Breast epithelium (tissue), 4 donors: ENCODE data around the gene OR8K5. TPM values are rescaled to one million over a fixed set of nuclear protein-coding genes. Genes with fewer than 3 reads are reported as not detected.

ENCODE experiments used
- DNase-seq, 2 donors: peaks; one replicate each; pipeline ENCODE4 v3.0.0-alpha.2; 2019; ENCODE audit warnings: low spot score in 2 of 2
- H3K27ac ChIP-seq, 2 donors: fragments of 200-600 bp; sonication (generic) in 1 of 2; one replicate each; pipeline ENCODE4 v1.5.1; 2016 to 2019; ENCODE audit warnings: mild to moderate bottlenecking in 1 of 2
- H3K27me3 ChIP-seq, 2 donors: fragments of 200-600 bp; sonication (generic) in 1 of 2; one replicate each; pipeline versions ENCODE4 v1.5.1 to v1.6.0; 2017 to 2019; ENCODE audit warnings: control low read depth in 1 of 2, mild to moderate bottlenecking in 1 of 2
- H3K36me3 ChIP-seq: fragments of 200-600 bp; one replicate; pipeline ENCODE4 v1.5.1; 2019
- H3K4me1 ChIP-seq, 2 donors: fragments of 200-600 bp; sonication (generic); one replicate each; pipeline ENCODE4 v1.5.1; 2016 to 2019; ENCODE audit warnings: control low read depth in 1 of 2
- H3K4me3 ChIP-seq, 3 donors: fragments of 200-600 bp; sonication (generic); 1 replicate in 2 of 3; 2 replicates in 1 of 3; pipeline ENCODE4 v1.5.1; 2016 to 2019; ENCODE audit warnings: mild to moderate bottlenecking in 3 of 3, moderate library complexity in 2 of 3
- H3K9me3 ChIP-seq, 2 donors: fragments of 200-600 bp; sonication (generic) in 1 of 2; one replicate each; pipeline ENCODE4 v1.5.1; 2016 to 2019; ENCODE audit warnings: control low read depth in 1 of 2
- POLR2A ChIP-seq: fragments of 450-650 bp; IDR thresholded peaks from one replicate; pipeline ENCODE4 v1.6.1; 2016; ENCODE audit warnings: antibody characterized with exemption, mild to moderate bottlenecking, moderate library complexity
- POLR2AphosphoS5 ChIP-seq, 3 donors: sonication (generic); formaldehyde crosslinking; IDR thresholded peaks; one replicate each; pipeline ENCODE4 v1.6.1; 2017; ENCODE audit warnings: antibody characterized with exemption in 3 of 3
- intact Hi-C: fragments of 100-400 bp; cut with DNase I; formaldehyde crosslinking; loops from one replicate; pipeline ENCODE4 v1.15.1; 2023; ENCODE audit warnings: low total_unique reads
- total RNA-seq, 3 donors: library from RNA; depleted of rRNA; stranded (reverse); fragments of >200 nt; gene quantifications; one replicate each; pipeline ENCODE4 v1.1.0, GENCODE V29; 2016
- TF ChIP-seq, protein P1 (sequence below), 3 donors: fragments of 450-650 bp; IDR thresholded peaks; one replicate each; pipeline ENCODE4 v1.5.1; 2016 to 2017; ENCODE audit warnings: antibody characterized with exemption in 3 of 3, mild to moderate bottlenecking in 3 of 3, moderate library complexity in 3 of 3

OR8K5 gene
- total RNA-seq, 3 donors from 2014 or later: not detected

DNA sequence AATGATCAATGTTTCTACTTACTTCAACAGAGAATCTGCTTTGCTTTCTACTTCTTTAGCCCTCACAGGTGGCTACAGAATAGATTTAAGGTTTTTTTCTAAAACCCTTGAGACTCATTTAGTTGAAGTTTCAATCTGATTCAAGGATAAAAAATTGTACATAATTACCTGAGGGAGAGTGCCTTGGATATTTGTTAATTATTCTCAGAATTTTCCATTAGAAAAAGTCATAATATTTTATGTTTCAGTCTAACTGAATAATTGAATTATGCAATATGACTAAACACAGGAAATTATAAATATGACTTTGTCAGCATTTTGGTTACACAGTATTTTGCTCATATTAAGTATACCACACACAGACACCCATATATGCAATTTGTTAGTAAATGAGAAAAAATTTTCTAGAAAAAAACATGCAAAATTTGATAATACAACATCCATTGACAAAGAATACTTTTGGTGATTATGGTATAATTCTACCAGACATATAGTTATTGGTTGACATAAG lies 19.9 kb downstream of the OR8K5 start, which contains the start of gene OR8J3:
TSS of gene OR8J3 (minus strand) at position 51 of the 511 bp plus-strand sequence. CDS start 2,483 bp downstream, outside the sequence.
- no peak for TF ChIP-seq POLR2A
- Histone ChIP-seq H3K27ac (no peak within 1 kb of the TSS), H3K36me3 (no peaks in the 10 kb centered on the region), H3K4me1 (no peaks in the 10 kb centered on the region), H3K9me3 (no peaks in the 10 kb centered on the region), H3K27me3 (no peaks in the 10 kb centered on the region), H3K4me3 (no peak within 1 kb of the TSS)
- intact Hi-C loops: no loop called here
- DNase-seq: no peak

DNA sequence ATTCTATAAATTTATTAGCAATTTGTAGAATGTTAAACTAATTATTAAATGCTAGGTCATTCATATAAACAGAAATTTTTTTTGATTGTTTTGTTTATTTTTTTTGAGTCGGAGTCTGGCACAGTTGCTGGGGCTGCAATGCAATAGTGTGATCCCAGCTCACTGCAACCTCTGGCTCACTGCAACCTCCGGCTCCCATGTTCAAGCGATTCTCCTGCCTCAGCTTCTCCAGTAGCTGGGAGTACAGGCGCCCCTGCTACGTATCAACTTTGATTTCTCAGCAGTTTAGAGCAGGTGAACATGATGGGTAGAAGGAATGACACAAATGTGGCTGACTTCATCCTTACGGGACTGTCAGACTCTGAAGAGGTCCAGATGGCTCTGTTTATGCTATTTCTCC lies 38.0 kb downstream of the OR8K5 start, which contains the start of gene OR8H3:
TSS of gene OR8H3 (plus strand) at position 301 of the 400 bp plus-strand sequence. CDS start at position 301, 0 bp downstream.
- Histone ChIP-seq H3K27ac (no peak within 1 kb of the TSS), H3K4me1 (no peaks in the 10 kb centered on the region), H3K36me3 (no peaks in the 10 kb centered on the region), H3K4me3 (no peak within 1 kb of the TSS), H3K27me3 (no peaks in the 10 kb centered on the region), H3K9me3 (no peaks in the 10 kb centered on the region)
- no peak for DNase-seq
- intact Hi-C loops: no loop called here
- TF ChIP-seq POLR2A: no peak
- TF ChIP-seq, protein P1, sequence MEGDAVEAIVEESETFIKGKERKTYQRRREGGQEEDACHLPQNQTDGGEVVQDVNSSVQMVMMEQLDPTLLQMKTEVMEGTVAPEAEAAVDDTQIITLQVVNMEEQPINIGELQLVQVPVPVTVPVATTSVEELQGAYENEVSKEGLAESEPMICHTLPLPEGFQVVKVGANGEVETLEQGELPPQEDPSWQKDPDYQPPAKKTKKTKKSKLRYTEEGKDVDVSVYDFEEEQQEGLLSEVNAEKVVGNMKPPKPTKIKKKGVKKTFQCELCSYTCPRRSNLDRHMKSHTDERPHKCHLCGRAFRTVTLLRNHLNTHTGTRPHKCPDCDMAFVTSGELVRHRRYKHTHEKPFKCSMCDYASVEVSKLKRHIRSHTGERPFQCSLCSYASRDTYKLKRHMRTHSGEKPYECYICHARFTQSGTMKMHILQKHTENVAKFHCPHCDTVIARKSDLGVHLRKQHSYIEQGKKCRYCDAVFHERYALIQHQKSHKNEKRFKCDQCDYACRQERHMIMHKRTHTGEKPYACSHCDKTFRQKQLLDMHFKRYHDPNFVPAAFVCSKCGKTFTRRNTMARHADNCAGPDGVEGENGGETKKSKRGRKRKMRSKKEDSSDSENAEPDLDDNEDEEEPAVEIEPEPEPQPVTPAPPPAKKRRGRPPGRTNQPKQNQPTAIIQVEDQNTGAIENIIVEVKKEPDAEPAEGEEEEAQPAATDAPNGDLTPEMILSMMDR (IDR thresholded peaks at IDR 0.05): no peak
- no peak for TF ChIP-seq POLR2AphosphoS5 (IDR thresholded peaks at IDR 0.05)

Other genes starting within 250 kb of the OR8K5 start
- not detected for gene OR5W2, start 245.7 kb downstream of the OR8K5 start, total RNA-seq
- not detected for gene OR5I1, start 223.9 kb downstream of the OR8K5 start, total RNA-seq
- gene OR10AG1, start 190.4 kb downstream of the OR8K5 start, total RNA-seq: not detected
- not detected for gene OR5F1, start 165.7 kb downstream of the OR8K5 start, total RNA-seq
- not detected for gene OR5AS1, start 132.7 kb downstream of the OR8K5 start, total RNA-seq
- gene OR8I2, start 67.0 kb downstream of the OR8K5 start, total RNA-seq: not detected
- gene OR8H2, start 56.6 kb downstream of the OR8K5 start, total RNA-seq: not detected
- gene OR8H3, start 37.9 kb downstream of the OR8K5 start, total RNA-seq: not detected
- not detected for gene OR8J3, start 20.1 kb downstream of the OR8K5 start, total RNA-seq
- gene OR5J2, start 16.3 kb upstream of the OR8K5 start, total RNA-seq: not detected
- not detected for gene OR5T2, start 73.9 kb upstream of the OR8K5 start, total RNA-seq
- not detected for gene OR5T3, start 91.9 kb upstream of the OR8K5 start, total RNA-seq
- not detected for gene OR5T1, start 113.8 kb upstream of the OR8K5 start, total RNA-seq
- not detected for gene OR8H1, start 131.9 kb upstream of the OR8K5 start, total RNA-seq
- gene OR8K3, start 154.8 kb upstream of the OR8K5 start, total RNA-seq: not detected
- gene OR8K1, start 185.7 kb upstream of the OR8K5 start, total RNA-seq: not detected
- gene OR8J1, start 194.0 kb upstream of the OR8K5 start, total RNA-seq: not detected
- not detected for gene OR8U1, start 215.3 kb upstream of the OR8K5 start, total RNA-seq